NCI-H82 treated with DMSO at 0.1 percent for 48 hours (cell line): Measurements from ENCODE around the gene ASAP2.

Source experiments
- DNase-seq: peaks from one replicate; lab custom pipeline; 2025; ENCODE audit not compliant: unreplicated experiment; lab: John Stamatoyannopoulos, UW

Gene ASAP2

DNA sequence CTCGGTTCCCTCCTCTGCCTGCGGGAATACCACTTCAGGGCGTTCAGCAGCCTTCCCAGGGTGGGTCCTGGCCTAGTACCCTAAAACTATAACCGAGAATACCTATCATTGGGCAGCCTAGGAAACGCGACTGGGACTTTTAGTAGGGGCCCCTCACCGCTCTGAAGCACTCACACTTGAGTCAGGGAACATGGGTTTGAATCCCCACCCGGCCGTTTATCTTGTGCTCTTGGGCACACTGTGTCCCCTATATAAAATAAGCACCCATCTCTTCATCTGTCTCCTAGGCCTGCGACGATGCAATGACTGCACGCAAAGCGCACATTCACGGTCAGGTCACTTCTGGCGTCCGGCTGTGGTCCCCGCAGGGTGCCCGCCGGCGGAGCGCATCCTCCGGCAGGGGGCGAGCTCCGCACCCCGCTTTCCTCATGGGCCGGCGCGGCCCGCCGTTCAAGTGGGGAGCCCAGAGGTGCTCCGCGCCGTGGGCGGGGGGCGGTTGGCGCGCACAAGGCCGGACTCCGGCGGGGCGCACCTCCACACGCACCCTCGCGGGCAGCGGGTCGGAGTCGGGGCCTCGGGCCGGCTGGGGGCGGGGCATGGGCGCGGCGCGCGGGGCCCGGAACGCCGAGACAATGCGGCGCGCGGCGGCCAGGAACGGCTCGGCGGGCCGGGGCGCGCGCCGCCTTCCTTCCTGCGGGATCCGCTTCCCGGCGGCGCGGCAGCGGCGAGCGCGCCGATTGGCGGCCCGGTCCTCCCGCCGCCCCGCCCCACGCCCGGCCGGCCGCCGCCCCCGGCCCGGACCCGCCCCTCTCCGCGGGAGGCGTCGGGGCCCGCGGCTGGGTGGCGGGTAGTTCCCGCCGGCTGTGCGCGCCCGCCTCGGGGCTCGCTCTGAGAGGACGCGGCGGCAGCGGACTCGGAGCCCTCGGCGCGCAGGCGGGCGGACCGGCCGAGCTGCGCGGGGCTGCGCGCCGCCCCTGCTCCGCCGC, at the start of gene ASAP2:
ASAP2 (plus strand) TSS at position 850 of the 986 bp plus-strand sequence. CDS start 293 bp downstream, outside the sequence.
- DNase-seq, result peak; percentile 21

- no peak for DNase-seq
Observed at GRCh38 chr2:9158786-9159779, 47.5 kb upstream of the ASAP2 start.

- peak; percentile 18 for DNase-seq
Observed at GRCh38 chr2:9160732-9161131, 45.9 kb upstream of the ASAP2 start.

GRCh38 chr2:9162841-9163240, 43.8 kb upstream of the ASAP2 start:
- no peak for DNase-seq

DNA sequence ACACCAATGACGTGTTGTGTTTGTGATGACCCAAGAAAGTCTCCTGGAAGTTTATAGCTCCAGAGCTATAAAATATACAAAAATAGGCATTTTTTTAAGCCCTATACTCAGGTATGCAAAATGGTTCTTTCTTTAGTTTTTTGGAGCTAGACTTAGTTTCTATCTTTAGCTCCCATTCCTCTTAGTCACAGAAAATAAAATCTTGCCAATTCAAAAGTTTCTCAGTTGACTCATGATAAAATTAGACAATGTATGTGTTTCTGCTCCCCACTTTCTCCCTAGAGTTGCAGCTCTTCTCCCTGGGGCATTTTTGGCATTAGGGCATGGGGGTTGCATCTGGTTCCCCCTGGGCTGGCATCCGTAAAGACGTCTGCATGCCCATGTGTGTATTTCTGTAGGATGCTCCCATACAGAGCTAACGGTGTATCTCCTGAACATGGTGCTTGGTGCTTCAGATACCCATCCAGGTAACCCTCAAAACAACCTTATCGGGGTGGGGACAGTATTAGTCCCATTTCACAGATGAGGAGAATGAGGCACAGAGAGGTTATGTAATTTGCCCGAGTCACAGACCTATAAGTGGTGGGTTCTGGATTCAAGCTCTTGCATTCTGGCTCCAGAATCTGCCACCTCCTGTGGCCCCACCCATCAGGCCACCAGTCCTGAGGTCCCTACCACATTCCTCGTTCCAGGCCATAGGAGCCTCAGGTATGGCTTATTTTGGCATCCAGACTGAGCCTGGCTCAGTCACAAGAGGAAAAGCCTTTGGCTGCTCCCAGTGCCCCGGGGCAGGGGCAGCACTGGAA, 43.1 kb upstream of the ASAP2 start:
- no peak for DNase-seq

DNA sequence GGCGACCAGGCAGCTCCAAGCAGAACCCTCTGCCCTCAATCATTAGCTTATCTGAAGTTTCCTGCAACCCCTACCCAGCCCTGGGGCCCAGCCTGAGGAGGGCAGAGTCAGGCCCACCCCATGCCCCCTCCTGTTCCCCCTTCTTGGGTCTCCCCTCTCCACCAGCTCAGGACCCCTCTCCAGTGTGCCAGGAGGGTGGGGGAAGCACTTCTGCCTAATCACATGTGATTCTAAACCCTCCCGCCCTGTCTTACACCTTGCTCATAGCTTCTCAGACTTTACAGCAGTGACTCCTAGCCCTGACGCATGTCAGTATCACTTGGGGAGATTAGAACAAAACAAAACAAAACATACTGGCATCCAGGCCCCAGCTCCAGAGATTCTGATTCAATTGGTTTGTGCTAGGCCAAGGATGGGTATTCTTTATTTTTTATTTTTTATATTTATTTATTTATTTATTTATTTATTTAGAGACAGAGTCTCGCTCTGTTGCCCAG, 42.5 kb upstream of the ASAP2 start:
- no peak for DNase-seq

DNA sequence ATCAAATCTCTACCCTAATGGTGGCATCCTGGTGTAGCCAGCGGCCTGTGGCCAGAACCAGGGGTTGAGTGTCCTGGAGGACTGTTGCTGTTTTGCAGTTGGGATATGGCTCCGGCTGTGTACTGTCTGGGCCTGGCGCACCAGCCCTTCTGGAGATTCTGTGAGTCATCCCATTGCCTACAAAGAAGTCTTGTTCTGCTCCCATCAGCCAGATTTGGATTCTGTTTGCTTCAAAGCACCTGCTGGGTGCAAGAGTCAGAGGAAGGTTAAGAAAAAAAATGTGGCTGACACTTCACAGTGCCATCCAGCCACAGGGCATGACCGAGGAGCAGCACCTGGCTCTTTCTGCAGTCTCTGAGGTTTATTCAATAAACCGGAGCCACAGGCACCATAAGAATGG, 41.0 kb upstream of the ASAP2 start:
- DNase-seq, result no peak

DNA sequence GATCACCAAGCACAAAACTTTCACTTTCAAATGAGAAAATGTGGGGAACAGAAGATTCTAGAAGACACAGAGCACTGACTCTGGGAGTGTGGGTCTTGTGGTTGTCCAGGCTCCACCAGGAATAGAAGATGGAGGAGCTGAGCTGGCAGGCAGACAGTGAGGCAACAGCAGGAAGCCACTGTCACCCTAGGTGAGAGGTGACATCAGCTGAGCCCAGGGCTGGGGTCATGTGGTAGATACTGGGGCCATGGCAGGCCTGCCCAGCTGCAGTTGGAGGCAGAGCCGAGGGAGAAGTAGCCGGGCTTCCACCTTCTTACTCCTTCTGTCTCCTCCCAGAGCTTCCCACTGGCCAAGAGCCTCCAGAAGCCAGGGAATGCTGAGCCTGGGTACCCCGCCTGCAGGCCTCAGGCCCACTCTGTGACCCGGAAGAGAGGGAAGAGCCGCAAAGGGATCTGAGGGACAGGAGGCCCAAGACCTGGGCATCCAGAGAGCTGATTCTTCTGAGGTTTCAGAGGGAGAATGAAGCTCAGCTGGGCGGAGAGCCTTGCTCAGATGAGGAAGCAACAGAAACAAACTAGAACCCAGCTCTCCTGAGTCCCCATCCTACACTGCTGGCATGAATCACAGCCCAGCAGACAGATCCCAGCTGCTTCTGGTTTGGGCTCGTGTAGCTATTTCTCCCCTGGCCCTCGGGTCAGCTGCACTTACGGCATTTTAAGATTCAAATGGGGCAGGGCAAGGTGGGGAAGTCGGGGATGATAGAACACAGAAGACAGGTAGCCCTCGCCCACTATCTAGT, 39.8 kb upstream of the ASAP2 start:
- no peak for DNase-seq

- DNase-seq, result no peak
Observed at GRCh38 chr2:9167718-9168657, 38.6 kb upstream of the ASAP2 start.

GRCh38 chr2:9168821-9169221, 37.8 kb upstream of the ASAP2 start:
- no peak for DNase-seq

GRCh38 chr2:9169349-9170107, 37.1 kb upstream of the ASAP2 start:
- no peak for DNase-seq

DNA sequence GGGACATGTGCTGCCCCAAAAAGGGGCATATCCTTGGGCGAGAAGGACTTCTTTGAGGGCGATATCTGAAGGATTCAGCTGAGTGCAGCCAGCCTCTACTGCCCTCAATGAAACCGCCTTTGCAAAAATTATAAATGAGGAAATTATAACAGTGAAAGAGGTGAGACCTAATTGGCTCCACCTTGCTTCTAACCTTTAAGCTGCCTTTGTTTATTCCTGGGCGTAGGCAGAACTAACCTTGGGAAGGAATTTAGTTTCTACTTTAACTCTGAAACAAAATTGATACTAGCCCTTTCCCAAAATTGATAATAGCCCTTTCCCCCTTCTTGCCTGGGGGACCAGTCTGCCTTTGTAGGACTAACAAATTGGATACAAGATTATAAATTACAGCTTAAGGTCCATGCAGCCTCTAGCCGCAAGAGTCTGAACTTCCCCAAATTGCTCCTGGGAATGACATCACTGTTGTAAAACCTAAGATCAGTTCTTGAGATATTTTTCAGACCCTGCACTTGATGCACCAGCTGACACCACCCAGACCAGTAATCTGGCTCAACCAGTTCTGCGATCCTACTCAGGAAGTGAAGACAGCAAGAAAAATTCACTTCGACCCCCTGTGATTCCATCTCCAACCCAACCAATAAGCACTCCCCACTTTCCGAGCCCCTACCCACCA, 36.0 kb upstream of the ASAP2 start:
- no peak for DNase-seq

DNA sequence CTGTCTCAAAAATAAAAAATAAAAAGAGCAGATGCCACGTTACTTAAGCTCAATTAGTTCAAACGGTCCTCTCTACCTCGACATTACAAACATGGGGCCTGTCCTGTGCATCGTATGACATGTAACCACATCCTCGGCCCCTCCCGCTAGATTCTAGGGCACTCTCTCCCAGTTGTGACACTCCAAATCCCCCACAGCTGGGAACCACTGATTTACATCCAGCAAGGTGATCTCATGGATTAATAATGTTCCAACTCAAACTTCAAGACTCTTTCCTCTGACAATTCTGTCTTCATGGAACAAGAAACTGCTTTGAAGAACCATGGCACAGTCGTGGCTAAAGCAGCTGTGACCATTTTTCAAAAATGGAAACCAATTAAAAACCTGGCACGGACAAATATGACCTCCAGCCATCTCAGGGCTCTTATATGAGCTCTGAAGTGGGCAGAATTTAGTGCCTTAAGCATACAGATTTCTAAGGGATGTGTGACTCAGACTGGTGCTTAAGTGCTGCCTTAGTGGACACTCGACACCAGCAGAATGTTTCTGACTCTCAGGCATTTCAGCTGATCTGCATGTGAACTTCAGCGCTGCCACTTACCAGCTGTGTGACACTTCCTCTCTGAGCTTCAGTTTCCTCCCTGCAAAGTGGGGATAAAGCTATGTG, 31.7 kb upstream of the ASAP2 start:
- DNase-seq, result no peak

DNA sequence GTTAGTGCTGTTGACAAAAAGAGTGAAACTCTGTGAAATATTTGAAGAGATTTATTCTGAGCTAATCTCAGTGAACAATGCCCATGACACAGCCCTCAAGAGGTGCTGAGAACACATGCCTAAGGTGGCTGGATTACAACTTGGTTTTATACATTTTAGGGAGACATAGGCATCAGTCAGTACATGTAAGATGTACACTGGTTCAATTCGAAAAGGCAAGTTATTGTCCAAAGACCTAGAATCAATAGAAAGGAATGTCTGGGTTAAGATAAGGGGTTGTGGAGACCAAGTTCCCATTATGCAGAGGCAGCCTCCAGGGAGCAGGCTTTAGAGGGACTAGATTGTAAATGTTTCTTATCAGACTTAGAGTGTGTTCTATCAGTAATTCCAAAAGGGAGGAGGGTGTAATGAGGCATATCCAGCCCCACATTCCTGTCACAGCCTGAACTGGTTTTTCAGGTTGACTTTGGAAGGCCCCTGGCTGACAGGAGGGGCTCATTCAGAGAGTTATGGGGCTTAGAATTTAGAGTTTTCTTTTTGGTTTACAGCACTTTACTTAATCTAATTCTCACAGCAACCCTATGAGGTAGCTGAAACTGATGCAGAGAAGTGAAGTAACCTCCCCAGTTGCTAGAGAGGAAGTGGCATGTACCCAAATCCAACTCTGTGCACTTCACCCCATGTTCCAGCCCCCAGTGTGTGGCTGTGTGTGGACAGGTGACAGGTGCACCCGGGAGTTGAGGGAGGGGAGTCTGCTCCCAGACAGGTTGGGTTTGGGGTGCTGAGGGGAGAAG, 28.3 kb upstream of the ASAP2 start:
- no peak for DNase-seq

- no peak for DNase-seq
Observed at GRCh38 chr2:9178904-9179571, 27.6 kb upstream of the ASAP2 start.
